ENCODE data around the gene IQCH.

Gene IQCH

DNA sequence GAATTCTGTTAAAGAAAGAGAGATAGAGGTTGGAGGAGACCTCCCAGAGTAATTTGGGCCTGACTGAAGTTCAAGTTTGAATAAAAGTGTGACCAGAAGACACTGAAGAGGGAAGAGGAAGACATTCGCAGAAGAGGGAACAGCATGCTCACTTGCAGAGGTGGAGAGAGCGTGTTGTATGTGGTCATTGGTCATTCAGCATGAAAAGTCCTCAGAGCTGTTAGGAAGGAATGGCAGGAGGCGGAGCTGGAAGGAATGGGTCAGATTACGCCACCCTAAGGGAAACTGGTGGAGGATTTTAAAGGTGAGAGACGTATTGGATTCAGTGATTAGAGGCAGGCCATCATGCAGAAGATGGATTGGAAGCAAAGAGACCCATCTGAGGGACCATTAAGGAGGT lies 41.6 kb downstream of the IQCH start:
- no peak for DNase-seq (ENCODE audit: extremely low spot score, insufficient read length, low read depth)
- no peak for FAIRE-seq

DNA sequence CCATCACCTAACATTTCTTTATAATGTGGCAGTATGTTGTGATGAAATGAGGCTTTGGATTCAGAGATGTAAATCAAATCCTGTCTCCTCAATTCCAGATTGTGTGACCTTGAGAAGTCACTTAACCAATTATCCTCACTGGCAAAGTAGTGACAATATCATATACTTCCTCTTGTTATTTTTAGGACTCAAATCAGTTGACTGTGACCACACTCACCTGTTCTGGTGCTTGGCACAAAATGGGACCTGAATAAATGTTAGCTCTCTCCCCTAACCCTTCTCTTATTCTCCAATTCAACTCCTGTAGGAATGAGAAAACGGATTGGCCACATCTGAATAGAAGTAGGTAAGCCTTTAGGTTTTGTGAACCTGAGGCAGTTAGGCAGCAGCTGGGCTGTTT lies 42.1 kb downstream of the IQCH start:
- DNase-seq (ENCODE audit: extremely low spot score, insufficient read length, low read depth) = no peak
- no peak for FAIRE-seq

DNA sequence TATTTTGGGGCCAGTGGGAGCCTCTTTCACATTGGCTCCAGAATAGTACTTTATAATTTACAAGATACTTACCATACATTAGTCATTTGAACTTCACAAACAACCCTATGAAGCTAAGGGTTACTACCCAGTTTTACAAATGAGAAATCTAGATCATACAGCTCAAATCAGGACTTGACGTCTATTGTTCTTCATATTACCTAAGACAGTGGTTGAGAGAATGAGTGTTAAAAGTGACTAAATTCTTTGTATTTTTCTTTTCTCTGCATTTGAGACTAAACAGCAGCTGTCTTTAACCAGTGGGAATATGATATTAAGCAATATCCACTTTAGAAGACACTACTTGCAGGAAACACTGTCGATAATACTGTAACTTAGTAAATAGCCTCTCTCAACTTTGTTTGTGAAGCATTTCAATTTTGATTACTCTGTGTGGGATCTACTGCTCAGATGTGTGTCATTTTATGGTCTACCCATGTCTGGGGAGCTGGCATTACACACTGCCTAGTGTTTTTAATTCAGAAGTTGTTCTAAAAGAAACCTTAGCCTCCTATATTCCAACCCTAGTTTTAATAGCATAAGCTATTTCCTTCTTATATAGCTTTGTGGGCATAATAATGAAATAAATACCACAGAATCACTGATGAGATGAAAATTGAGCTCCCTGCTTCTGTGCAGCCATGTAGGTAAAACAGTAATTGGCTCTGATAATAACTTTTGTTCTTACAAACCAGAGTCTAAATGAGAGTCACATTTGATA lies 45.9 kb downstream of the IQCH start:
- DNase-seq (ENCODE audit: extremely low spot score, insufficient read length, low read depth) = no peak
- FAIRE-seq = no peak

DNA sequence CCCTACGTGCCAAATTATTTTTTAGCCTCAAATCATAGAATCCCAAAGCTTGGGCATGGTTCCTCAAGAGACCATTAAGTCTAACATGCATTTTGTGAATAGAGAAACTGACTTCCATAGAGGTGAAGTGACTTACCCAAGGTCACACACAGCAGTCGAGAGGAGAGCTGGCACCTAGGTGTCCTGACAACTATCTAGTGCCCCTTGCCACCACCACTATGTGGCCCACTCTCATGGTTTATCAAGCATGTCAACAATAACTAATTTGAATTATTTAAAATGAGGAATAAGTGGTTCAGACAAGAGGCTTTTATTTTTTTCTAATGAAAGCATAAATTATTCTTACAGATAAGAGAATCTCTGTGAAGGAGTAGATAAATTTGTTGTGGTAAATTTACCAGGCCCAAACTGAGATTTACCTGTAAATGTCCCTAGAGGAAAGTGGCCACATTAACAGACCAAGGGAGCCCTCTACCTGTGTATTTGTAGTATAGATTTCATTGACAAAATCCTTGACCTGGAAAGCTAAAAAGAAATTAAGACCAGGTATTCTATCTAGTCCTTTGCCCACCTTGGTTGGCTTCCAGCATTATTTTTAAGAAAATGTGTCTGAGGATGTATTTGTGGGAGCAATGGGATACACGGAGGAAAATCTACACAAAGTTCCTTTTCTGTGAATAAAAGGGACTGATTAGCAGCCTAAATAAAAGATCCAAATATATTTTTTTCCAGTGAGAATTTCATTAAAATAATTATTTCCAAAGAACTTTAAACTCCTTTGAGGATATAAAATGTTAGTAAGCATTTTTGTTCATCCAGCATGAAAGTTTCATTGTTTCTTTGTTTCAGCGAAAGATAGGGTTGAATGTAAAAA lies 49.1 kb downstream of the IQCH start:
- FAIRE-seq (peak; percentile 54), DNase-seq (ENCODE audit: extremely low spot score, insufficient read length, low read depth) (no peak)

DNA sequence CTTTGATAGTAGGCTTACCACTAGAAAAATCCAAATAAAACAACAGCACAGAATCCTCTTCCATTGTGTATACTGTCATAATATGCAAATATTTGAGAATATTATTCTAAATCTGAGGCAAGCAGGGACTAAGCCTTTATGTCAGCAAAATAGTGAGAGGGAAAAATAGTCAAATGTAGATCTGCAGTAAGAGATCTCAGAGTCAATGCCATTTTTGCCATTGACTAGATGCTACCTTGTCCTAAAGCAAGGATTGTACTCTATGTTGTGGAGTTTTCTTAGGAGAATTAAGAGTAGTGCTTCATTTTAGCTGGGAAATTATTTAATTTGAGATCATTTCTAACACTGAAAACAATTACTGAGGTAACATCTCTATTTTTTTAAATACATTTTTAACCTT lies 50.2 kb downstream of the IQCH start:
- no peak for DNase-seq (ENCODE audit: extremely low spot score, insufficient read length, low read depth)
- FAIRE-seq = no peak

DNA sequence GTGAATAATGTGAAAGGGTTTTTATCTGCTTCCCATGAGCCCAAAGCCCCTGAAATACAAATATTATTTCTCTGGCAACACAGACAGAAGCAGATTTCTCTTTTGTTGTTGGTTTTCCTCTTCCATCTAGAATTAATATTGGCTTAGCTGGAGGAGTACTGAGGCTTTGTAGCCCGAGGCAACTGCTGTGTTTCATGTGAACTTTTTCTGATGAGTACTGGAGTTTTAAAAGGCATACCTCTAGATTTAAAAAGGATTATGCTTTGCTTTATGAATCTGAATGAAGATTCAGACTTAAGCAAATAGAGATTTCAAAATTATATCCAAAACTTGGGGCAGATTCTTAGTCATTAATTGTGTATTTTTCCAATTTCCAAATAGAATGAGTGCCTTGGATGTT lies 50.9 kb downstream of the IQCH start:
- DNase-seq (ENCODE audit: extremely low spot score, insufficient read length, low read depth) (no peak), FAIRE-seq (no peak)

DNA sequence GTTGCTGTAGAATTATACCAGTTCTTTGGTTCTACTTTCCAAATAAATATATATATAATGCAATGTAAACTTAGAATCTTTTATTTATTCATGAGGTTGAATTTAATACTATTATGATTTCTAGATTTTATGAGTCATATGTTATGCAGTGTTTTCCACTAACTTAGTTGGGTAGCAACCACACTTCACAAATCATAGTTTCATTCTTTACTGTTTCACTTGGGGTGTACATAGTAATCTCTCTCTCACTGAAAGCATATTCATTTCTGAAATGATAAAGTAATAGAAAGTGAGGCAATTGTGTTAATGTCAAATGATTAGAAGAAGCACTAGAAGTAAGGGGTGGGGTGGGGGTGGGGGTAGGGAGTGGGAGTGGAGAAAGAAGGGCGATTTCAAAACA lies 52.6 kb downstream of the IQCH start:
- no peak for FAIRE-seq

DNA sequence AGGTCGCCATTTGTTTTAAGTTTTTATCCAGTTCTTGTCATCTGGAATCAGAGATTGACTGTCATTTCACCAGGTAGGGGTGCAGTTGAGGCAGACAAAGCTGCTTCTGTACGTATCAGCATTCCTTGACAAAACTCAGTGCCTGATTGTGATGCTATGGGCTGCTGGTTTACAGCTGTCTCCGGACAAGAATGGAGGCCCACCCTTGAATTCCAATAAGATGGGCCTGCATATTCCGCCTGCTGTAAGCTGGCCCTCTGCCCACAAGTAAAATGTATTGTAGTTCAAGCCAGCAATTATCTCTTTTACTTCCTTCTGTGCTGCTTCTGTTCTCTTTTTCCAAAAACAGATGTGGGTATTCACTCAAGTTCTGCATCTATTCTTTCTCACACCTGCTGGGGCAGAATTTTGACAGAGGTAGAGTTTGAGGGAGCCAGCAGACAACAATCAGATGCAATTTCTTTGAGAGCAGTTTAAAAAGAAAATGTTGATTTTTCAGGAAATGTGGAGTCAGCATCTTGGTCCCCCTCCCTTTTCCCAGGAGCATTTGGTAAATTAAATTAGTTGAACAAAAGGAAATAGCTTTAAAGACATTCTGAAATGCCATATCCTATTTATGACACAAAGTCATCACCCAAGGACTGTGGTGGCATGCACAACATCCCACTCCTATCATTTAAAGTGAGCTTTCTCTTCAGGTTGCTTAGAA lies 53.5 kb downstream of the IQCH start:
- FAIRE-seq (no peak), DNase-seq (ENCODE audit: extremely low spot score, insufficient read length, low read depth) (no peak)

More for the DNA sequence above, 52.6 kb downstream of the IQCH start:
- no peak for DNase-seq (ENCODE audit: extremely low spot score, insufficient read length, low read depth)

DNA sequence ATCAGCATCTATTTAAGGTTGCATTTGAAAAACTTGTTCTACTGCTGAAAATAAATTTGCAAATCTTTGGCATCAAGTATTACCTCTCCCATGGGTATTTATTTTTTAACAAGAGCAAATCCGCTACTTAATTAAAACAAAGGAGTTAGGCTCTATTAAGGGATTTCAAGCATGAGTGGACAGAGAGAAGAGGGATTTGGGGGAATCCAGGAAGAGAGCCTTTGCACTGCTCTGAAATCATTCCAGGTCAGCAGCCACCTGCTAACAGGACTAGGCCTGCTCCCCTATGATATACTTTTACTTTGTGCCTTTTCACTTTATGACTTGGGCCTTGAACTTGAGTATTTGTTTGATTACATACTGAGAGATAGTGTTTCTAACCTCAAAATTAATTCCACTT lies 57.1 kb downstream of the IQCH start:
- DNase-seq (ENCODE audit: extremely low spot score, insufficient read length, low read depth) = no peak
- FAIRE-seq = no peak

DNA sequence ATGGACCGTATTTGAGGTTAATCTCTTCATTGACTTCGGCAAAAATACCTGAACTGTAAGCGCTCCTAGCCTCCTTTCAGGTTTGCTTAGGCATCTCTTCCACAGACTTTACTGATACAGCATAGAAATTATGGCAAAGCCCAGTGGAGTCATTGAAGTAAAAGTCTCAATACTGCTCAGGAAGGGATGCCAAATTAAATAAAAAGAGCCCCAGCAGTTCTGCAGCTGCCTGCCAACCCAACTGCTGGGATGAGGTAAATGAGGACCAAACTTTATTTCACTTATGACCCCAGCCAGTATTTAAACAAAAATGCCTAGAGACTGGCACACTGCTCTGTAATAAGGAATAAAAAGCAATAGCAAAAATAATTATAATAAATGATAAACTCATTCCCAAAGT lies 65.4 kb downstream of the IQCH start:
- DNase-seq (ENCODE audit: extremely low spot score, insufficient read length, low read depth) (no peak), FAIRE-seq (no peak)

DNA sequence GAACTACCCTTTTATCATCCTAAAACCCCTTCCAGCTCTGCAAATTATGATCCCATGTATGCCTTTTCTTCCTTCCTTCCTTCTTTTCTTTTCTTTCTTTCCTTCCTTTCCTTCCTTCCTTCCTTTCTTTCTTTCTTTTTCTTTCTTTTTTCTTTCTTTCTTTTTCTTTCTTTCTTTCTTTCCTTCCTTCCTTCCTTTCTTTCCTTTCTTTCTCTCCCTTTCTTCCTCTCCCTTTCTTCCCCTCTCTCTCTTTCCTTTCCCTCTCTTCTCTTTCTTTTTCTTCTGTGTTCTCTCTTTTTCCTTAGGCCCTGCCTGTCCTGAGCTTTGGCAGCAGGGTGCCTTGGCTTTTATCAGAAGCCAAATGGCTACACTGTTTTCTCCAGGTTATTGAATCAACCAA lies 66.8 kb downstream of the IQCH start:
- FAIRE-seq (no peak), DNase-seq (ENCODE audit: extremely low spot score, insufficient read length, low read depth) (no peak)

DNA sequence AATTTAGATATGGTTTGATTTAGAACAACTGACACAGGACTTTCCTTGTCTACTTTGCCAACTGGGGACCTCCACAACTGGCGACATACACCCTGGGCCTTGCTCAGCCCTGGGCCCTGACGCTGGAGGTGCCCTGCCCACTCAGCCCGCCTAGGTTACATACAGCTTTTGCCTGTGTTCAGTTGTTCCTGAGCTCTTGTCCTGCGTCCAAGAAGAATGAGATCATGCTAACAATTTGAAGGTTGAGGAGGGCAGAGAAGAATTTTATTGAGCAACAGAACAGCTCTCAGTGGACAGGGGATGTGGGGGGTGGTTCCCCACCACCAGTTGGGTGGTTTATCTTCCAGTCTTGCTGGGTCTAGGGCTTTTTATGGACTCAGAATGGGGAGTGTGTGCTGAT lies 67.9 kb downstream of the IQCH start:
- FAIRE-seq = no peak
- no peak for DNase-seq (ENCODE audit: extremely low spot score, insufficient read length, low read depth)

DNA sequence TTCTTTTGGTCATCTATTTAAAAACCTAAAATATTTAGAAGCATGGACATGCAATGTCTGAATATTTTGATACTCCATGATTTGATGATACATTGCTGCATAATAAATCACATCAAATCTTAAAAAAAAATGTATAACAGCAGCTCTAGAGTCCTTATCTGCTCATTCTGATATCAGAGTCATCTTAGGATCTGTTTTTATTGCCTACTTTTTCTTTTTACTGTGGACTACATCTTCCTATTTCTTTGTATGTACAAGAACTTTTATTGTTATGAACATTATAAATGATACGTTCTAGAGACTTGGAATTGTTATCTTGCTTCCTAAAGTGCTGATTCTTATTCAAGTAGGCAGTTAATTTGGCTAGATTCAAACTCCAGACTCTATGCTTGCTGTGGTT lies 72.7 kb downstream of the IQCH start:
- no peak for FAIRE-seq
- no peak for DNase-seq (ENCODE audit: extremely low spot score, insufficient read length, low read depth)

DNA sequence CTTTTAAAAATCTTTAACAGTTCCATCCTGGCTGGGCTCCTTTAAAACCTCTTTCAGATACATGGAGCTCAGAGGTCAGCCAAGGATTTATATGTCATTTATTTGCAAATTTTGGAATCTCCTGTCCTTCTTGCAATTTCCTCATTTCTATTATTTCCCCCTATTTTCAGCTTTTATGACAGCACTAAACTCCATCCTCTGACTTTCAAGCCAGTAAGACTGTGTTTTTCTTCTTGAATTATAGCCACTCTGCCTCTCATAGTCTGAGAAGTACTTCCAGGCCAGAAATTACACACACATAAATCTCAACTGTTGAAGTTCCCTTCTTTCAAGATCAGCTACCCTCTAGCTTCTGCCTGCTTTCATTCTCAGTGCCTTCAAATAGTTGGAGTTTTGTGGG lies 73.2 kb downstream of the IQCH start:
- DNase-seq (ENCODE audit: extremely low spot score, insufficient read length, low read depth) (no peak), FAIRE-seq (no peak)

DNA sequence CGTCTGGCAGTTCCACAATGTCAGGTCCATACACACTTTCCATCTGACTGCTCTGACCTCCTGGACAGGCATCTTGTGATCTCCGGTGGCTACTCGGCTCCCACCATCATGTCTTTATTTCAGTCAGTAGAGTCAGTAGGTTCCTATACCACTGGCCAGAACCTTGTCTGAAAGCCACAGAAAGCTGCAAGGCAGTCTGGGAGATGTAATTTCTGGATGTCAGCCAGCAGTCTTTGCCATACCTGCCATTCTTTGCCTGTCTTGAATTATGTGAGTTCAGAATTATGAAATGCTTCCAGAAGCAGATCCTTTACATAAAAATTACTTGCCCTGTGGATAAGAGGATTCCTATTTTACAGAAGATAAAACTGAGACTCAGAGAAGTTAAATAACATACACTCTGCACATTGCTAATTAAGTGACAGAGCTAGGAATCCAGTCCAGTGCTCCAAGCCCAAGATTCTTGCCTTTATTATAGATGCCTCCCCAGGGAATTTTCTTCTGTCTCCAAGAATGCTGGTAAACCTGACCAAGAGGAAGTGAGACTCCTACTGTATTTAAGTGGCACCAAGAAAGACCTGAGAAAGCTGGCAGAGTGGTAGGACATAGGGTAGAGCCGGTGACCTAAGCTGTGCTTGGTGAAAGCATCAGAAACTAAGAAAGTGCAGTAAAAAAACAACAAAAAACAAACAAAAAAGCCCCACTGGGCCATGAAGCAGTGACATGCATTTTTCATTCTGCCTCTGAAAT lies 75.6 kb downstream of the IQCH start:
- FAIRE-seq (no peak), DNase-seq (ENCODE audit: extremely low spot score, insufficient read length, low read depth) (no peak)

DNA sequence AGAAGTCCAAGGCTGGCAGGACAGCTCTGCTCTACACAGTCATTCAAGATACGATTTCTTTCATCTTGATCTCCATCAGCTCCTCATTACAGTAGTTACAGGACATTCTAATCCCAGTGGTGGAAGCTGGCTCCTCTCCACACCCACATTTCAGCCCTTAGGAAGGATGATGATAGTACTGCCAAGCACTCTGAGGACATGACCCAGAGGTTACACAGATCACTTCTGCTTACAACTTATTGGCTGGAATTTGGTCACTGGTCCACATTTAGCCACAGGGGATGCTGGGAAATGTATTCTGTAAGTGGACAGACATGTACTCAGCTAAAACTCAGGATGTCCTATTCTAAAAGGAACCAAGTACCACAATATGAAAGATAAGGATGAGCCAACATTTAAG lies 77.1 kb downstream of the IQCH start:
- DNase-seq (ENCODE audit: extremely low spot score, insufficient read length, low read depth) (no peak), FAIRE-seq (no peak)

DNA sequence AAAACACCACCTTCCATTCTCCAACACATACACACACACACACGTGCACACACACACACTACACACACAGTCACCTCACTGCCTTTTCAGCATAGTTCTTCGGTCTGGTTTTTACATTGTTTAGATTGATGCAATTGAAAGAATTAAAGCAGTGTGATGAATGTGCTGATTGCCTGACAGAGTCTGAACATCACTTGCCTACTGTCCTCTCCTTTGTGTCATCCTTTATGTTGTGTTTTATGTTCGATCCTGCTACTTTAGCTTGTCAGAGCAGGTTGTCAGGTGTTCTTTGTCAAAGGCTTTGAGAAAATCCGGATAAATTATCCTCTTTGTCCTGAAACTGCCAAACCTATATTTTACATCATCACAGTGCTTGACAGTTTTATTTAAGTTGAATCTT lies 80.4 kb downstream of the IQCH start:
- DNase-seq (ENCODE audit: extremely low spot score, insufficient read length, low read depth) = no peak
- FAIRE-seq = no peak

DNA sequence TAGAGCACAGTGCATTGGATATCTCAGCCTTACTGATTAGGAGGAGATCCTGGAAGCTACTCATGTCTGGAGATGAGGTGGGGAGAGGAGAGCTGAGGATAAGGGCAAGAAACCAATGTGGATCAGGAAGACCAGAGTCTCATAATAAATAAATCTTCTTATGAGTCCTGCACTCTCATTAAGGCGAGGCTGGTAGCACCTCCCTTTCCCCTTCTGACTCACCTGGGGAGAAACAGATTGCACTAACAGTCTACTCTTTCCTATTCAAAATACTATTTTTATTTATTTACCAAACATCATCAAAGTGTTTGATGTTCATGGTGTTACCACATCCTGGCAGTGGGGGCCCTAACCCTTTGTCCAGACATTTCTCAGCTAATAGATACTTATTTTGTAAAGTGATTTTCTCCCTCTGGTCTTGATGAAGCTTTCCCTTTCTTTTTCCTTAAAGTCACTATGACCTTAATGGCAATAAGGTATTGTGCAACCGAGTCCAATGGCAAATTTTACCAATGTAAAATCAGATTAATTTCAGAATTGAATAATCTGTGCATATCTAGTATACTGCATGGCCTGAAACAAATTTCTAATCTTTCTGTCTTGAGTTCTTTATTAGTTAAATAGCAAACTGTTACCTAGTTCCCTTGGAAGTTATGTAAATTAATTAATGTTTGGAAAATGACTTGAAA lies 81.1 kb downstream of the IQCH start:
- no peak for FAIRE-seq
- DNase-seq (ENCODE audit: extremely low spot score, insufficient read length, low read depth) = no peak

DNA sequence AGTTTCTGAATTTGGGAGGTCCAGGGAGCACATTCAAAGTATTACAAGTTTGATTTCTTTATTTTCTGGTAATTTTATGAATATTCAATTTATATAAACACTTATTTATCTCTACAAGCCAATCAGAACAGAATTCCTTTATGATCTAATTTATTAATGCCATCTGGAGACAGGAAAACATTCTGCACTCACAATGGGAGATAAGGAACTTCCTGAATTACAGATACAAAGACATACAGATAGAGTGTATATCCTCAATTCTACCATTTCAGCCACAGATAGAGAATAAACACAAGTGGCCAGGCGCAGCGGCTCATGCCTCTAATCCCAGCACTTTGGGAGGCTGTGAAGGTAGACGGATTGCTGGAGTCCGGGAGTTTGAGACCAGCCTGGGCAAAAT lies 86.0 kb downstream of the IQCH start:
- FAIRE-seq (no peak), DNase-seq (ENCODE audit: extremely low spot score, insufficient read length, low read depth) (no peak)

DNA sequence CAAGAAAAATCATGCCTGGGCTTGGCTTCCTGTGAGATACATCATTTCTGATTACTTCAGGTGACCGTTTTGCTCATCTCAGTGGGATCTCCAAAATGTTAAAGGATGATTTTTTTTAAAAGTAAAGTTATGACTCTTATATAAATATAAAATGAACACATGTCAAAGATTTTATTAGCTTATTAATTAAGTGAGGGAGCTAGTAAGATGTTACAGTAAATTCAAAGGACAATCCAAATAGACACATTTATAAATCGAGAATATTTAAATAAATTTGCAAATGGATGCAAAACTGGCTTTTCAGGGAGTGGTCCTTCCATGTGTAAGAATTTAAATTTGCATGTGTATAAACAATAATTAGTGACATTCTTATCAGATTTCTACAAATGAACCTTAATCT lies 87.0 kb downstream of the IQCH start:
- no peak for FAIRE-seq
- no peak for DNase-seq (ENCODE audit: extremely low spot score, insufficient read length, low read depth)

Data from GM18507 (cell line).